Effector CD4-positive, alpha-beta T cell (primary cell): ENCODE data around the gene SPATA31C1.
"Not testable (repeated sequence)": the region's sequence is repeated elsewhere in the genome, so short reads cannot be mapped to it uniquely, and the experiment has no call there.

Experiments used
- DNase-seq: peaks from one replicate; pipeline ENCODE4 v3.0.0-alpha.2; 2020

The SPATA31C1 gene

GRCh38 chr9:87886933-87887505 is 30.7 kb upstream of the SPATA31C1 start:
- no peak for DNase-seq

GRCh38 chr9:87887661-87888480 is 29.9 kb upstream of the SPATA31C1 start:
- no peak for DNase-seq

GRCh38 chr9:87888501-87888900 is 29.3 kb upstream of the SPATA31C1 start:
- no peak for DNase-seq

- DNase-seq = no peak
Observed at GRCh38 chr9:87889065-87889881, 28.5 kb upstream of the SPATA31C1 start.

GRCh38 chr9:87889882-87890252 is 27.9 kb upstream of the SPATA31C1 start:
- DNase-seq = no peak

GRCh38 chr9:87890837-87891236 is 26.9 kb upstream of the SPATA31C1 start:
- DNase-seq = no peak

- no peak for DNase-seq
Observed at GRCh38 chr9:87891754-87892153, 26.0 kb upstream of the SPATA31C1 start.

- no peak for DNase-seq
Observed at GRCh38 chr9:87892956-87893355, 24.8 kb upstream of the SPATA31C1 start.

- no peak for DNase-seq
Observed at GRCh38 chr9:87894998-87895625, 22.6 kb upstream of the SPATA31C1 start.

- no peak for DNase-seq
Observed at GRCh38 chr9:87896891-87897290, 20.9 kb upstream of the SPATA31C1 start.

- no peak for DNase-seq
Observed at GRCh38 chr9:87898151-87898550, 19.6 kb upstream of the SPATA31C1 start.

- DNase-seq = not testable (repeated sequence)
Observed at GRCh38 chr9:87902371-87902770, 15.4 kb upstream of the SPATA31C1 start.

- no peak for DNase-seq
Observed at GRCh38 chr9:87909310-87910041, 8.3 kb upstream of the SPATA31C1 start.

GRCh38 chr9:87910821-87911220 is 6.9 kb upstream of the SPATA31C1 start:
- no peak for DNase-seq

- DNase-seq = not testable (repeated sequence)
Observed at GRCh38 chr9:87919013-87919412, 1.3 kb downstream of the SPATA31C1 start.

GRCh38 chr9:87921561-87921960 is 3.8 kb downstream of the SPATA31C1 start:
- not testable (repeated sequence) for DNase-seq

- not testable (repeated sequence) for DNase-seq
Observed at GRCh38 chr9:87923012-87923411, 5.2 kb downstream of the SPATA31C1 start.

GRCh38 chr9:87924851-87925250 is 7.1 kb downstream of the SPATA31C1 start:
- not testable (repeated sequence) for DNase-seq

- not testable (repeated sequence) for DNase-seq
Observed at GRCh38 chr9:87929152-87929551, 11.4 kb downstream of the SPATA31C1 start.

- not testable (repeated sequence) for DNase-seq
Observed at GRCh38 chr9:87934444-87934843, 16.7 kb downstream of the SPATA31C1 start.

GRCh38 chr9:87937352-87937751 is 19.6 kb downstream of the SPATA31C1 start:
- DNase-seq = not testable (repeated sequence)

GRCh38 chr9:87937918-87938317 is 20.2 kb downstream of the SPATA31C1 start:
- not testable (repeated sequence) for DNase-seq
